Measurements from ENCODE around the gene ADCY2. TPM values are rescaled to one million over a fixed set of nuclear protein-coding genes. Genes with fewer than 3 reads are reported as not detected.

ADCY2 gene
- total RNA-seq, 1 experiment from 2014 or later = not detected

- Mint-ChIP-seq H3K4me1 (ENCODE audit: low read depth, unreplicated experiment) (no peaks in the 10 kb centered on the region), H3K36me3 (ENCODE audit: insufficient read depth, unreplicated experiment) (no peaks in the 10 kb centered on the region), H3K27me3 (ENCODE audit: insufficient read depth, unreplicated experiment) (peaks cover 4% of the 10 kb centered on the region), H3K4me3 (ENCODE audit: unreplicated experiment) (no peak overlapping the region), H3K27ac (ENCODE audit: unreplicated experiment) (no peak overlapping the region), H3K9me3 (ENCODE audit: unreplicated experiment) (no peaks in the 10 kb centered on the region)
- CTCF ChIA-PET = interaction anchor here (1.2 to 1.3 kb wide), 2 partner anchors 204 to 385 kb away, joined by 6 to 7 read pairs; no protein-coding TSS in a partner anchor
- BruUV-seq (replicated peaks) = no TSS peak
- TF ChIP-seq CTCF (IDR thresholded peaks at IDR 0.05; ENCODE audit: insufficient read depth in 1 of 2, low read depth in 1 of 2, low read length in 1 of 2, severe bottlenecking in 1 of 2, unreplicated experiment in 1 of 2) = peak in 1 of 2 experiments; percentile 24
- DNase-seq = peak in 1 of 2 experiments; percentile 18
- H3K36me3 ChIP-seq (ENCODE audit: control insufficient read depth, insufficient read depth, low read length) = no peaks in the 10 kb centered on the region
- intact Hi-C loops (cut with micrococcal nuclease; ENCODE audit: unreplicated experiment) = no loop called here
- H3K27me3 ChIP-seq (replicated peaks; ENCODE audit: control insufficient read depth, insufficient read depth, low read length) = no peaks in the 10 kb centered on the region
- POLR2A ChIA-PET = no interaction called here
- H3K4me3 ChIP-seq (ENCODE audit: low read depth, low read length) = no peak overlapping the region
- H3K4me1 ChIP-seq = no peaks in the 10 kb centered on the region
- no peaks in the 10 kb centered on the region for H3K9me3 ChIP-seq
Observed at GRCh38 chr5:7464182-7464581, 68.2 kb downstream of the ADCY2 start.

GRCh38 chr5:7467179-7467578 is 71.2 kb downstream of the ADCY2 start:
- H3K9me3 ChIP-seq = peaks cover 11% of the 10 kb centered on the region
- no TSS peak for BruUV-seq (replicated peaks)
- Mint-ChIP-seq H3K27ac (ENCODE audit: unreplicated experiment) (no peak overlapping the region), H3K27me3 (ENCODE audit: insufficient read depth, unreplicated experiment) (peaks cover 4% of the 10 kb centered on the region), H3K4me3 (ENCODE audit: unreplicated experiment) (no peak overlapping the region), H3K36me3 (ENCODE audit: insufficient read depth, unreplicated experiment) (no peaks in the 10 kb centered on the region), H3K4me1 (ENCODE audit: low read depth, unreplicated experiment) (no peaks in the 10 kb centered on the region), H3K9me3 (ENCODE audit: unreplicated experiment) (peaks cover 8% of the 10 kb centered on the region)
- no peak for DNase-seq
- no peaks in the 10 kb centered on the region for H3K4me1 ChIP-seq
- H3K36me3 ChIP-seq (ENCODE audit: control insufficient read depth, insufficient read depth, low read length) = no peaks in the 10 kb centered on the region
- ChIA-PET POLR2A (no interaction called here), CTCF (no interaction called here)
- no peak overlapping the region for H3K4me3 ChIP-seq (ENCODE audit: low read depth, low read length)
- TF ChIP-seq CTCF (IDR thresholded peaks at IDR 0.05; ENCODE audit: insufficient read depth in 1 of 2, low read depth in 1 of 2, low read length in 1 of 2, severe bottlenecking in 1 of 2, unreplicated experiment in 1 of 2) = no peak
- intact Hi-C loops (cut with micrococcal nuclease; ENCODE audit: unreplicated experiment) = no loop called here
- H3K27me3 ChIP-seq (replicated peaks; ENCODE audit: control insufficient read depth, insufficient read depth, low read length) = no peaks in the 10 kb centered on the region

- Mint-ChIP-seq H3K27ac (ENCODE audit: unreplicated experiment) (no peak overlapping the region), H3K27me3 (ENCODE audit: insufficient read depth, unreplicated experiment) (peaks cover 4% of the 10 kb centered on the region), H3K36me3 (ENCODE audit: insufficient read depth, unreplicated experiment) (no peaks in the 10 kb centered on the region), H3K4me1 (ENCODE audit: low read depth, unreplicated experiment) (no peaks in the 10 kb centered on the region), H3K9me3 (ENCODE audit: unreplicated experiment) (peaks cover 9% of the 10 kb centered on the region), H3K4me3 (ENCODE audit: unreplicated experiment) (no peak overlapping the region)
- H3K36me3 ChIP-seq (ENCODE audit: control insufficient read depth, insufficient read depth, low read length) = no peaks in the 10 kb centered on the region
- CTCF ChIA-PET = no interaction called here
- POLR2A ChIA-PET = no interaction called here
- intact Hi-C loops (cut with micrococcal nuclease; ENCODE audit: unreplicated experiment) = no loop called here
- no peaks in the 10 kb centered on the region for H3K4me1 ChIP-seq
- no peak overlapping the region for H3K4me3 ChIP-seq (ENCODE audit: low read depth, low read length)
- peaks cover 14% of the 10 kb centered on the region for H3K9me3 ChIP-seq
- no peak for DNase-seq
- H3K27me3 ChIP-seq (replicated peaks; ENCODE audit: control insufficient read depth, insufficient read depth, low read length) = no peaks in the 10 kb centered on the region
- TF ChIP-seq CTCF (IDR thresholded peaks at IDR 0.05; ENCODE audit: insufficient read depth in 1 of 2, low read depth in 1 of 2, low read length in 1 of 2, severe bottlenecking in 1 of 2, unreplicated experiment in 1 of 2) = no peak
- no TSS peak for BruUV-seq (replicated peaks)
Observed at GRCh38 chr5:7468742-7469141, 72.8 kb downstream of the ADCY2 start.

Data from Caco-2 (cell line).